PC-9 (cell line): Measurements from ENCODE around the gene HLA-DMB.

Source experiments
- EZH2 ChIP-seq: fragments of 200-600 bp; sonication (generic); IDR thresholded peaks from 2 replicates; pipeline ENCODE4 v1.8.0; 2017; ENCODE audit warnings: antibody characterized with exemption, low read depth
- TF ChIP-seq, protein P1 (sequence below): fragments of 200-600 bp; sonication (generic); conservative IDR thresholded peaks from 2 replicates; pipeline ENCODE4 v1.6.1; 2017; ENCODE audit warnings: mixed run types, antibody characterized with exemption, mild to moderate bottlenecking, moderate library complexity

GRCh38 chr6:32943864-32944649 is 3.2 kb upstream of the HLA-DMB start:
- TF ChIP-seq, protein P1, sequence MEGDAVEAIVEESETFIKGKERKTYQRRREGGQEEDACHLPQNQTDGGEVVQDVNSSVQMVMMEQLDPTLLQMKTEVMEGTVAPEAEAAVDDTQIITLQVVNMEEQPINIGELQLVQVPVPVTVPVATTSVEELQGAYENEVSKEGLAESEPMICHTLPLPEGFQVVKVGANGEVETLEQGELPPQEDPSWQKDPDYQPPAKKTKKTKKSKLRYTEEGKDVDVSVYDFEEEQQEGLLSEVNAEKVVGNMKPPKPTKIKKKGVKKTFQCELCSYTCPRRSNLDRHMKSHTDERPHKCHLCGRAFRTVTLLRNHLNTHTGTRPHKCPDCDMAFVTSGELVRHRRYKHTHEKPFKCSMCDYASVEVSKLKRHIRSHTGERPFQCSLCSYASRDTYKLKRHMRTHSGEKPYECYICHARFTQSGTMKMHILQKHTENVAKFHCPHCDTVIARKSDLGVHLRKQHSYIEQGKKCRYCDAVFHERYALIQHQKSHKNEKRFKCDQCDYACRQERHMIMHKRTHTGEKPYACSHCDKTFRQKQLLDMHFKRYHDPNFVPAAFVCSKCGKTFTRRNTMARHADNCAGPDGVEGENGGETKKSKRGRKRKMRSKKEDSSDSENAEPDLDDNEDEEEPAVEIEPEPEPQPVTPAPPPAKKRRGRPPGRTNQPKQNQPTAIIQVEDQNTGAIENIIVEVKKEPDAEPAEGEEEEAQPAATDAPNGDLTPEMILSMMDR, result no peak
- TF ChIP-seq EZH2, result no peak
